ENCODE measurements around the gene CEACAM7. TPM values are rescaled to one million over a fixed set of nuclear protein-coding genes. Genes with fewer than 3 reads are reported as not detected.
"Not testable (repeated sequence)": the region's sequence is repeated elsewhere in the genome, so short reads cannot be mapped to it uniquely, and the experiment has no call there.

CEACAM7 gene
- total RNA-seq, 1 donor from 2014 or later: not detected

GRCh38 chr19:41720103-41720502 lies 32.0 kb upstream of the CEACAM7 start:
- DNase-seq (no peak), ATAC-seq (ENCODE audit: low read depth) (no peak)
- TF ChIP-seq CTCF (IDR thresholded peaks at IDR 0.05): no peak
- no peaks in the 10 kb centered on the region for H3K9me3 Mint-ChIP-seq
- intact Hi-C loops (cut with micrococcal nuclease): no loop called here
- H3K36me3 Mint-ChIP-seq (ENCODE audit: low read depth): no peaks in the 10 kb centered on the region
- H3K27ac Mint-ChIP-seq: no peak overlapping the region
- H3K4me3 Mint-ChIP-seq: no peak overlapping the region
- ChIA-PET CTCF (no interaction called here), POLR2A (no interaction called here)
- H3K4me1 Mint-ChIP-seq: no peaks in the 10 kb centered on the region
- peaks cover 17% of the 10 kb centered on the region for H3K27me3 Mint-ChIP-seq

- ATAC-seq (ENCODE audit: low read depth) (no peak), DNase-seq (no peak)
- no peaks in the 10 kb centered on the region for H3K36me3 Mint-ChIP-seq (ENCODE audit: low read depth)
- H3K27me3 Mint-ChIP-seq: peaks cover 24% of the 10 kb centered on the region
- ChIA-PET CTCF (no interaction called here), POLR2A (no interaction called here)
- H3K9me3 Mint-ChIP-seq: no peaks in the 10 kb centered on the region
- no peak overlapping the region for H3K27ac Mint-ChIP-seq
- no peak overlapping the region for H3K4me3 Mint-ChIP-seq
- TF ChIP-seq CTCF (IDR thresholded peaks at IDR 0.05): no peak
- intact Hi-C loops (cut with micrococcal nuclease): no loop called here
- H3K4me1 Mint-ChIP-seq: no peaks in the 10 kb centered on the region
These were observed 30.7 kb upstream of the CEACAM7 start for GRCh38 chr19:41718761-41719160.

DNA sequence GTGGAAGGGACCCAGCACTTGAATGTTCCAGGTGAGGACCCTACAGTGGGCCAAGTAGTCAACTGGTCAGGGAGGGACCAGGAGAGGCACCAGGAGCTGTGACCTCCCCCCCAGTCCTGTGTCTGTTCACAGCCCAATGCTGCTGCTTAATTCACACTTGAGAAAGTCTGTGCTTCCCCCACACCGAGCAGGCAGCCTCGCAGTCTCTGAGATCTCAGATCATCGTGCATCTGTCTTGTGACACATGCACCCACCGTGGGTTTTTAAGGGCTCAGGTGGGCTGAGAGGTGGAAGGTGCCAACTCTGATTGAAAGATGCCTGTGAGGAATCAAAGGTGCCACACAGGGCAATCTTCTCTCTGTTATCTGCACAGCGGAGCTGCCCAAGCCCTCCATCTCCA lies 26.5 kb upstream of the CEACAM7 start:
- Mint-ChIP-seq H3K36me3 (ENCODE audit: low read depth) (no peaks in the 10 kb centered on the region), H3K27ac (no peak overlapping the region), H3K9me3 (no peaks in the 10 kb centered on the region), H3K4me1 (no peaks in the 10 kb centered on the region), H3K27me3 (peaks cover 27% of the 10 kb centered on the region), H3K4me3 (no peak overlapping the region)
- DNase-seq (no peak), ATAC-seq (ENCODE audit: low read depth) (no peak)
- intact Hi-C loops (cut with micrococcal nuclease): no loop called here
- POLR2A ChIA-PET: no interaction called here
- CTCF ChIA-PET: no interaction called here
- no peak for TF ChIP-seq CTCF (IDR thresholded peaks at IDR 0.05)

GRCh38 chr19:41711376-41712261 lies 23.5 kb upstream of the CEACAM7 start:
- no peaks in the 10 kb centered on the region for H3K9me3 Mint-ChIP-seq
- ChIA-PET POLR2A (no interaction called here), CTCF (no interaction called here)
- intact Hi-C loops (cut with micrococcal nuclease): no loop called here
- DNase-seq: no peak
- no peak overlapping the region for H3K27ac Mint-ChIP-seq
- H3K4me1 Mint-ChIP-seq: peaks cover 4% of the 10 kb centered on the region
- H3K36me3 Mint-ChIP-seq (ENCODE audit: low read depth): no peaks in the 10 kb centered on the region
- no peak overlapping the region for H3K4me3 Mint-ChIP-seq
- ATAC-seq (ENCODE audit: low read depth): no peak
- H3K27me3 Mint-ChIP-seq: peaks cover 44% of the 10 kb centered on the region
- TF ChIP-seq CTCF (IDR thresholded peaks at IDR 0.05): no peak

DNA sequence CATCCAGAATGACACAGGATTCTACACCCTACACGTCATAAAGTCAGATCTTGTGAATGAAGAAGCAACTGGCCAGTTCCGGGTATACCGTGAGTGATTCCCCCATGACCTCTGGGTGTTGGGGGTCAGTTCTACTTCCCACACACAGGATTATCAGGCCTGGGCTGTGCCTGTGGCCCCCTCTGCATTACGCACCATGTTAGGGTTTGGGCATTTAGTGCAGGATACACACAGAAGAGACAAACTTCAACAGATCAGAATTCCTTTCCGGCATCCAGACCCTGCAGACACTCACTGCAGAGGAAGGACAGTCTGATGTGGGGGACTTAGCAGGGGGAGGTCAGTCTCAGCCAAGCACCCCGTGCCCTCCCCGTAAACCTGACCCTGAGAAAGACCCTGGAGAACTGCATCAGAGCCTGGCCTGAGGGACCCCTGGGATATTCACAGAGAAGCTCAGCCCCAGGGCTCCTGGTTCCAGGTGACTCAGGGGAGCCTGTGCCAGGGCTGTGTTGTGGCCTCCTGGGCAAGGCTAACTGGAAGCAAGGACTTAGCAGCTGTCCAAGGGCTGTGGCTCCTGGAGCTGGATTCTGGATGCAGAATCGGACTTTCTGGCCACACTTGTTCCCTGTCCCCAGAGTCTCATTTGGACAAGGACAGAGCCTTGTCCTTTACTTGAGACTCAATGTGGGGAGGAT lies 22.0 kb upstream of the CEACAM7 start:
- no peak overlapping the region for H3K4me3 Mint-ChIP-seq
- no peak for TF ChIP-seq CTCF (IDR thresholded peaks at IDR 0.05)
- ChIA-PET CTCF (no interaction called here), POLR2A (no interaction called here)
- ATAC-seq (ENCODE audit: low read depth): no peak
- no peak overlapping the region for H3K27ac Mint-ChIP-seq
- intact Hi-C loops (cut with micrococcal nuclease): no loop called here
- H3K9me3 Mint-ChIP-seq: no peaks in the 10 kb centered on the region
- peaks cover 4% of the 10 kb centered on the region for H3K4me1 Mint-ChIP-seq
- DNase-seq: peak; percentile 7
- peaks cover 49% of the 10 kb centered on the region for H3K27me3 Mint-ChIP-seq
- H3K36me3 Mint-ChIP-seq (ENCODE audit: low read depth): no peaks in the 10 kb centered on the region

DNA sequence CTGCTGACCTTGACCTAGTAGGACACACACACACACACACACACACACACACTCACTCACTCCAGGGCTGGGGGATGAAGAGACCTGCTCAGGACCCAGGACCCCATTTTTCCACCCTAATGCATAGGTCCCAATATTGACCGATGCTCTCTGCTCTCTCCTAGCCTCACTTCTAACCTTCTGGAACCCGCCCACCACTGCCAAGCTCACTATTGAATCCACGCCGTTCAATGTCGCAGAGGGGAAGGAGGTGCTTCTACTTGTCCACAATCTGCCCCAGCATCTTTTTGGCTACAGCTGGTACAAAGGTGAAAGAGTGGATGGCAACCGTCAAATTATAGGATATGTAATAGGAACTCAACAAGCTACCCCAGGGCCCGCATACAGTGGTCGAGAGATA lies 21.4 kb upstream of the CEACAM7 start:
- H3K4me3 Mint-ChIP-seq; POLR2A ChIA-PET; intact Hi-C loops (cut with micrococcal nuclease); CTCF ChIA-PET; H3K9me3 Mint-ChIP-seq; H3K4me1 Mint-ChIP-seq; H3K27ac Mint-ChIP-seq; H3K36me3 Mint-ChIP-seq (ENCODE audit: low read depth); ATAC-seq (ENCODE audit: low read depth): not testable (repeated sequence)
- peak; percentile 2 for DNase-seq
- peaks cover 51% of the 10 kb centered on the region for H3K27me3 Mint-ChIP-seq
